ELF-1 (cell line): ENCODE data around the gene MTHFD2L.

ENCODE experiments used
- DNase-seq: peaks from one replicate; pipeline ENCODE4 v3.0.0-alpha.2; 2016; ENCODE audit warnings: low read depth, low spot score

MTHFD2L gene

DNA sequence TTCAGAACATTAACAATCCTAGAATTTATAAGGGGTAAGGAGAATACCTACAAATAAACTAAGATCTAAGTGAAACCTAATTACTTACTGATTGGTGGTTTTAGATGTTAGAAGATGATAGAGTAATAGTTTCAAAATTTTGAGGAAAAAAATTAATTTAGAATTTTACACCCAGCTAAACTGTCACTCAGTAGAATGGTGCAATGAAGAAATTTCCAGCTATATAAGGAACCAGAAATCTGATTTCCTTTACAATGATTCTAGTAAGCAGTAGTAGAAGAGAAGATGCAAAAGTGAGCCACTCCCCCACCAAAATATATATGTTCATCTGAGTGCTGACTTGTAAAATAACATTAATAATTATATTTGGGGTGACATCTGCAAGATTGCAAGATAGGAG lies 95.0 kb downstream of the MTHFD2L start:
- DNase-seq: no peak

DNA sequence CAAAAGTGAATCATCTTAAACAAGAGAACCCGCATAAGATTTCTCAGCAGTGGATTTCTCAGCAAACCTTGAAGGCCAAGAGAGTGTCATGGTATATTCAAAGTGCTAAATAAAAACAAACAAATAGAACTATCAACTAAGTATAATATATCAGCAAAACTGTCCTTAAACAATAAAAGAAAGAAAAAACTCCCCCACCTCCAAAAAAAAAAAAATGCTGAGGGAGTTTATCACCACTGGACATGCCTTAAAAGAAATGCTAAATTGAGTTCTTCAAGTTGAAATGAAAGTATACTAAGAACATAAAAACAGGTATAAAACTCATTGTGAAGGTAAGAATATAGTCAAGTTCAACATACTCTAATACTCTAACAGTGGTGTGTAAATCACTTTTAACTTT lies 96.5 kb downstream of the MTHFD2L start:
- no peak for DNase-seq

DNA sequence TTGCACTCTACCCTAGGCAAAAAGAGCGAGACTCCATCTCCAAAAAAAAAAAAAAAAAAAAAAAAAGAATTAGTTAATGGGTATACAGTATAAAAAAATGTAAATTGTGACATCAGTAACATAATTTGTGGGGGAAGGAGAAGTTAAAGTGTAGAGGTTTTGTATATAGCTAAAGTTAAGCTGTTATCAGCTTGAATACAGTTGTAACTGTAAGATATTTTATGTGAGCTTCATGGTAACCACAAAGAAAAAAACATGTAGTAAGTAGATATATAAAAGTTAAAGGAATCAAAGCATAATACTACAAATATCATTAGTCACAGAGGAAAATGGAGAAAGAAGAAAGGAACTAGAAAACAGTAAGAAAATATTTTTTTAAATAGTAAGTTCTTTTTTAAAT lies 97.2 kb downstream of the MTHFD2L start:
- no peak for DNase-seq

DNA sequence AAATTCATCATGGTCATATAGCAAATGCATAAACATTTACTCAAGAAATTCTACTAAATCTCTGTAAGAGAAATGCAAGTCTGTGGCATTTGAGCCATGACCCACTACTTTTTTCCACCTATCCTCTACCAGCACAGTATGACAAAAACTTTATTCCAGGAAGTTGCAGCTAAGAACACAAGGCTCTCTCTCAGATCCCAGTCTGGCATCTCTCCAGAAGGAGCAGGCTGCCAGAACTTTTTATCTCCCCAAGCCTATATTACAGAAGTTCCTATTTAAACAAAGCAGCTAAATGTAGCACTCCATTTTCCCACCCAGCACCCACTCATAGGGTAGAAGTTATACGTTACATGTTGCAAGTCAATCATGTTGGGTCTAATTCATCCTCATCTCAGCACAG lies 101.0 kb downstream of the MTHFD2L start:
- no peak for DNase-seq

DNA sequence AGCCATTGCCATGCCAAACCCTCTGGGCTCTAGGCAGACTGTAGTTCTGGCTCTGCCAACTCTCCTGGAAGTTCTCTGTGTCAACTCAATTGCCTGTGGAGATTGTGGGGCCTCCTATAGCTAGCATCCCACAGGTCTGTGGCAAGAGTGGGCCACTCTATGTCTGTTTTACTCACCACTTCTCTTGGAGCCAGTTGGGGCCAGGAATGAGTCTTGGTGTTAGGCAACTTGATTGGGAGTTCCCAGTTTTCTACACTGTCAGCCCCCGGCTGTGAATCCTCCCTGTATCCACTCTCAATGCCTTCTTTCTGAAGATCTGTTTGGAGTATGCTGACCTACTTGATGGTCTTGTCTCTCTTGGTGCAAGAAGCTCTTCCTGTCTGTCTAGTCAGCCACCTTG lies 102.1 kb downstream of the MTHFD2L start:
- no peak for DNase-seq

DNA sequence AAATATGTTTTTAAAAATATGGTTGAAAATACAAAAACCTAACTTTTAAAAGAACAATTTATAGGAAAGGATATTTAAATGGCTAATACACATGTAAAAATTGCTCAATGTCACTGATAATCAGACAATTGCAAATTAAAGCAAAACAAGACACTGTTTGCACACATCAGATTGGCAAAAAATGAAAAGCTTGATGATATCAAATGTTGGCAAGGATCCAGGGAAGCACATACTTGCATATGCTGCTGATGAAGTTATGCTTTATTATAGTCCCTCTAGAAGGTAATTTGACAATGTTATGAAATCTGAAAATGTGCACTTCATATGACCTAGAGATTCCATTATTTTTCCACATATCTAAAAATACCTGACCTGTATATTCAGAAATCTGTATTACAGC lies 104.6 kb downstream of the MTHFD2L start:
- DNase-seq: no peak

DNA sequence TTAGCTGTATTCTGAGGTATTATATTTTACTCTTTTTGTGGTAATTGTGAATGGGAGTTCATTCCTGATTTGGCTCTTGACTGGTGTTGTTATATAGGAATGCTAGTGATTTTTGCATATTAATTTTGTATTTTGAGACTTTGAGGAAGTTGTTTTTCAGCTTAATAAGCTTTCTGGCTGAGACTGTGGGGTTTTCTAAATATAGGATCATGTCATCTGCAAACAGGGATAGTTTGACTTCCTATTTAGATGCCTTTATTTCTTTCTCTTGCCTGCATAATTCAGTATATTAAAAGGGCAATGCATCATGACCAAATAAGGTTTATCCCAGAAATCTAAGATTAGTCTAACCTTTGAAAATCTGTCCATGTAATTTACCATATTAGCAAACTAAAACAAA lies 105.6 kb downstream of the MTHFD2L start:
- DNase-seq: no peak

DNA sequence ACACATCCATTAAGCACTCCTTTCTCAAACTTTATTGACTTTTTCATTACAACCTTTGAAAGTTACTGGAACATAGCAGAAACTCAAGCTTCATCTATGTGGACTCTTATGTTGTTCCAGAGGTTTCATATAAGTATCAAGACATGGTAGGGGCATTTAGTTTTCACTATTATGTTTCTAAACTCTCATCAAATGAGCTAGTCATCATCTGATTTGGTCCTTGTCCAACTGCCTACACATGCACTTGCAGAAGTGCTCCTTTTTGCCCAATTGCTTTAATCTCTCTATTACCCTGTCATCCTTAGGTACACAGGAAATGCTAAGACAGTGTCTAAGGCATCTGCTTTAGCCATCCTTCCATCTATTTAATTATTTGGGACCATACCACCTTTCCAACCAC lies 108.2 kb downstream of the MTHFD2L start:
- no peak for DNase-seq

DNA sequence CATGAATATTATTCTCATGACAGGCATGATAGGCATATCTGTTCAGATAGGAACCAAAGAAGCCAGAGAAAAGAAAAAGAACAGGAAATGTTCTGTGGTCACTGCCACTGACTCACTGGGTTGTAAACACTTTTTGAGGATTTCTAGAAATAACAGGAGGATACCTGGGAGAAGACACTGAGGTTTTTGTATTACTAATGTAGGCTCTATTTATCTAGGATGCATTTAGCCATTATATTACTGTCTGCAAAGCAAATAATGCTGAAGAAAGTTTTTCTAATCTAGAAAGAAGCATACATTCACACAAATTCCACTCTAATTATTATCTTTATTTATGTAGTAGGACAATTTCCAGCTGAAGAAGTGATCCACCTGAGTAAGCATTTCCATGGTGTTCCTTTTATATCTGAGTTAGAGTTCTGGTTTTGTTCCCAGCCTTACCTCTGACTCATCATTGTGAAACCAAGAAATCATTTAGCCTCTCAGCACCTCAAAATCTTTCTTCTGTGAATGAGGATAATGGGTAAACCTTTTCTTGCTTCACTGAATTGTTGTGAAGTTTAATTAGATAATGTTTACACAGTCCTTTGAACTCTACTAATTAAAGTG lies 110.2 kb downstream of the MTHFD2L start:
- DNase-seq: no peak

DNA sequence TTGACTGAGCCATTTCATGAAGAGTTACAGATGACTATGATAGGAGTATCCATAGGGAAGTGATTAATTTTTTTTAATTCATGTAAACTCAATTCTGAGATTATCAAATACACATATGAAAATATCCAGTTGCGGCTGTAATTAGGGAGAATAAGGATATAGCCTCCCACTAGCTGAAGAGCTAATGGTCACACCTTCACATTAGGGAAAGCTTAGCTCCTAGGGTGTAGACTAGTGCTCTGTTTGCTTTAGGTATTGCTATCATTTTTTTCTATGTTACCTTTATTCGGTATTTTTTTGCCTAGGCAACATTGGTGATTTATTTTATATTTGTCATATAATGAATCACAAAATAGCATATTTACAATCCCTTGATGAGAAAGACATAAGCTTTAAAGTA lies 110.7 kb downstream of the MTHFD2L start:
- no peak for DNase-seq

DNA sequence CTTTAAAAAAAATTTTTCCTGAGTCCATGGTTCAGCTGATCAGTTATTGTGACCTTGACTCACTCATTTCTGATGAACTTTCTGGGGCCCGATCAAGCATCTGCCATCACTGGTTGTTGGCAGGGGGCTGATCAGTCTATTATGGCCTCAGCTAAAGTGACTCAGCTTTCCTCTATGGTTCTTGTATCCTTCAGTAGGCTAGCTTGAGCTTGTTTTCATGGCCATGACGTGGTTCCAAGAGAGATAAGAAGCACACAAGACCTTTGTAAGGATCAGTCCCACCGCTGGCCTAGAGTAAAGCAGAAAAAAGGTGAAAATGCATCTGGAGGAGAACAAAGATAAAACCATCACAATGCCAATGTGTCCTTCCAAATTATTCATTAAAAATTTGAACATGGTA lies 120.6 kb downstream of the MTHFD2L start:
- DNase-seq: no peak

DNA sequence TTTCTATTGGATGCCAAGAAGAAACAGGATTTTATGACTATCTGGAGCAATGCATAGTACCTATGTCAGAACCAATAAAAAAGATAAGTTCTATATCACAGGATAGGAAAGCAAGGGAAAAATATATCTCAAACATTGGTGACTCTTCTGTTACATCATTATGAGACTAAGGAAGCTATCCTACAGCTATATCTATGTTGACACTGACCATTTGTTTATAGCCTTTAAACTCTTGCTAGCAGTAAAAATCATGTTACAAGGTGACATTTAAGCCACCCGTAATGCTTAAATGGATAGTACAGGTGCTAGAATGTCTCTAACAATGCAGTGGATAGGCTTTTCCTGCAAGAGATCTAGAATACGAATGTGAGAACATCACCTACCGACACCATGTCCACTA lies 121.8 kb downstream of the MTHFD2L start:
- no peak for DNase-seq

DNA sequence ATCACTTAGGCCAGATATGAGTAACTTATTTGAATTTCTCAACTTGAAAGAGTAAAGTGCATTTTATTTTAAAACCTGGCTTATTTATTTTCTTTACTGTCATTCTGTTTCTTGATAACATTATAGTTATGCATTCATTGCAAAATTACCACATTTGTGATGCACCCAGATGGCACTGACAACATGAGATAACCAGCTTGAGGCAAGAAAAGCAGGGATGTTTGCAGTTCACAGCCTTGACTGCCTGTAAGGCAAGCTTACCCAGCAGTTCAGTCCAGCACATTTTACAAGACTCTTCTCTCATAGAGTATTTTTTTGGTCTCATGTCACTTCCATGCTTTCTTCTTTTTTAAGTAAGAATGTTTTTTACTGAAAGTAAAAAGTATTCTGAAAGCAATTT lies 125.0 kb downstream of the MTHFD2L start:
- DNase-seq: no peak

DNA sequence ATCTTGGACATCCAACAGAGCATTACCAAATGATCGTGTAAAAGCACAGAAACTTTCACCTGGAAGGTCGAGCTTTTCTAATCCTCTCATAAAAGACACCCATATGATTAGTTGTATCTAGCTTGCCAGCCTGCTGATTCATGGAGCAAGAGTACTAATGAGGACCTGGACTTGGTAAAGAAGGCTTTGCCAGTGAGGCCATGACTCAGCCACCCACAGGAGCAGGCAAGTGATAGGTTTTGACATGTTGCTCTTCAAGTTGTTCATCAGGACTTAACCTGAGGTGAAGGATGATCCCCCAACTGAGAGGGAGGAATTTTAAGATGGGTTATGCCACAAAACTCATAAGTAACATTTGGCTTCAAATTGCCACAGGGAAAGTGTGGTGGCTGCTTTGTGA lies 125.7 kb downstream of the MTHFD2L start:
- no peak for DNase-seq

DNA sequence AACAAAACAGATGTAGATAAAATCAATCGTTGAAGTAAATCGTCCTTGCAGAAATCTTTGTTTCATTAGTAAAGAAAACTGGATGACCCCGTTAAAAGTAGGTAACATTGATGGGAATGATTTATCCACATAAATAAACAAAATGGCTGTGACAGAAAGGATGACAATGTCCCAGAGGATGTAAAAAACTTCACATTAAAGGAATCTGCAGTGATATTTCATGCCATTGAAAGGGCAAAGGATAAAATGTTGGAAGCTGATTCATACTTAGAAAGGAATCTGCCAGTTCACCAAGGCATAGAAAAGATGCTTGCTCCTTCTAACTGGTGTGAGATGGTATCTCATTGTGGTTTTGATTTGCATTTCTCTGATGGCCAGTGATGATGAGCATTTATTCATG lies 126.1 kb downstream of the MTHFD2L start:
- no peak for DNase-seq

DNA sequence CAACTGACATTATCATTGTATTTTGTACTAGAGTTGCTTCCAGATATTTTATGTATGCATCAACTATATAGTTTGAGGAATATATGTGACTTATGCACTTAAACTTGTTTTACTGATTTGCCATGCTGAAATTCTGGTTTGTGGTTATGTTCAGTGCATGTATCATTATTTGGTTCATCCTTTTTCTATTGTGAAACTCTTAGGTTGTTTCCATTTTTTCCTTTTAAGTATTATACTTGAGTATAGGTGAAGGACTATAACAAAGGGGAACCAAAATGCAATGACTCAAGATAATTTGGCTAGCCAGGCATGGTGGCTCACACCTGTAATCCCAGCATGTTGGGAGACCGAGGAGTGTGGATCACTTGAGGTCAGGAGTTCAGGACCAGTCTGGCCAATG lies 129.2 kb downstream of the MTHFD2L start:
- no peak for DNase-seq

DNA sequence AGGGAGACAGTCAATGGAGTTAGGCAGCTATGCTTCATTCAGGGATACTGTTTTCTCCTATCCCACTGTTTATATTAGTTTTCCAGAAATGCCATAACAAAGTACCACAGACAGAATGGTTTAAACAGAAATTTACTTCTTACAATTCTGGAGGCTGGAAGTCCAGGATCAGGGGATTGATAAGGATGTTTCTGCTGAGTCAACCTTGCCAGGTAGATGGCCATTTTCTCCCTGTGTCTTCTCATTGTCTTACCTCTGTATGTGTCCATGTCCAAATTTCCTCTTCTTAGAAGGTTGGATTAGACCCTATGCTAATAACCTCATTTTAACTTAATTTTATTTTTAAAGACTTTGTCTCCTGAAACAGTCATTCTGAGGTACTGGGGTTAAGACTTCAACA lies 129.9 kb downstream of the MTHFD2L start:
- DNase-seq: no peak

DNA sequence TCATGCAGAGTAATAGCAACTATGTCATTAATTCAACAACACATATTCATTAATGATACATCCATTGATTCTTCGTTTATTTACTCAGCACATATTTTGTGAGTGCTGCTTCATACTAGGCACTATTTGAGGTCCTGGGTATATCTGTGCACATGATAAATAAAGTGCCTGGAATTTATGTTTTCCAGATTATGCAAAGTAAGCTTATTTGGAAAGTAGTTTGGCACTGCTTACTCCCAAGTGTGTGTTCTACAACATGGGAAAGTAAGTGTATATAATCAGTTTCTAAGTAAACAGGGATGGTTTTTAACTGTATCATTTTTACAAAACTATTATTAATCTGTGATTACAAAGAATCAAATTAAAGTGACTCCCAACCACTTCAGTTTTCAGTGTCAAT lies 133.6 kb downstream of the MTHFD2L start:
- no peak for DNase-seq

DNA sequence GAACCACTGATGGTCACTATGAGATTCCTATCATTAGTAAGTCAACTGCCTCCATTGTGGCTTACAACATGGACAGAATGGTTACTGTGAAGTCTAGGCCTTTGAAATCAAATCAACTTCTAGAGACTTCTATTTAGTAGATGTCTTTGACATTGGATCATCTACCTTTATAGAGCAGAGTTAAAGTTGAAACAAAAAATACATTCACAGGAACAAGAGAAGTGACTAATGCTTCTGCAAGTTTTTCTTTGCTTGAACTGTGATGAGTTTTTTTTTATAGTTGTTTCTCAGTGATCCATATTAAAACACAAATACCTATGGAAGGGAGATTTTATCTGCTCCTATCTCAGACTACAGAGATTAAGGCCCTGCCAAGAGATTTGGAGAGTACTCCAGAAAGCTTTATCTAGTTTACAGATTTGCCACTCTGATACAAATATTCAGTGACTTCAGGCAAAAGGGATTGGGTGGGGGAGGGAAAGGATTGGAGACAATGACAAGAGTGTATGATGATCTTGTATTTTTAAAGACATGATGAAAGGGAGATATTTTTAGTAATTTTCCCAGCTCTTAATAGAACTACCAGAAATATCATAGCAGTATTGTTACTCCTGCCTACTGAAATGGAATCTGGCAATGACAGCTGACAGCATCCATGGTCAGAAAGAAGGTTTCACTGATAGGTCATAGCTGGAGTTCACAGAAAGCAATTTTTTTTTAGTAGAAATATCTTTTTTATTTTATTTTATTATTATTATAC lies 134.4 kb downstream of the MTHFD2L start:
- no peak for DNase-seq

DNA sequence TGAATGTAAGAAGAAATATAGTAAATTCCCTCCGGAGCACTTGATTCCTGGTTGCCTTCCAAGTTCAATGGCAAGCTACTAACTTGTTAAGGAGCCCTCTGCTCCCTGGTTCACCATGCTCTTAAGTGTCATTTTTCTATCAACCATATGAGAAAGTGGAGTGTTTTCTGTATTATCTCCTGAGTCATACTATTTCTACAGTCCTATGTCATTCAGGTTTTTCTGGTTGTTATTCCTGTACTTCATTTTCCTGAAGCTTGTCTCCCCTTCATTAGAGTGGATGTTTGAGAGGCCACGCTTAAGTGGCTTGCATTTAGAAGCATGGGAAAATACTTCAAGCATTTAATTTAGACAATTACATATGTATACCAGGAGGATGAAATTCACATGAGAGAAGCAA lies 135.6 kb downstream of the MTHFD2L start:
- no peak for DNase-seq

DNA sequence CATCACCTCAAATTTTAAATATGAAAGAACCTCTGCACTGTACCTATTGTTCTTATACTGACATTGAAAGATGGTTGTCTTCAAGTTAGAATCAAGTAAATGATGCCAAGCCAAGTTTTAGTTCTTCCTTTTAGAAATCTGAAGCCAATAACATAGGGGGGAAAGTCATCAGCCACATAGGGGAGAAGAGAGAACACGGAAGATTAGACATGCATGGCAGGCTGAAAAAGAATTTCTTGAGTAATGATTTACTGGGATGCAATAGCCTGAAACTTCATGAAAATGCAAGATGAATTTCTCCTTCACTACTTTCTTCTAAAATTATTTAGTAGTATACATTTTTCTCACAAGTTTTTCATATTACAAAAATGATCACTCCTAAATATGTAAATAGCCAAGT lies 136.8 kb downstream of the MTHFD2L start:
- no peak for DNase-seq

DNA sequence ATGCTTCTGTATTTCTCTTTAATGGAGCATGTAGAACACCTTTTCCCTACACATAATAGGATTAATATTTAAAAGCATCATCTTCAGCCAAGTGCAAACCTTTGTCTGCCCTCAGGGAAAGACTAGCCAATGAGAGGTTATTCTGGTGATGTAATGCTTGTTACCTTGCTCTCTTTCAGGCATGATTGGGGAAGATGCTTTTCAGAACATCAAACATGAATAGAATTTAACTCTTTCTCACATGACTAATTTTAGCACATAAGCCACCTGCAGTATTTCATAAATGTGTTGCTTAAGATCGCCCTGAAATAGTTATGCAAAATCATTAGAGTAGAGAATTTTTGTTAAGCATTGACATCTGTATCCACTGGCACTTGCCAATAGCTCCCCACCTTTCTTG lies 139.6 kb downstream of the MTHFD2L start:
- DNase-seq: no peak

DNA sequence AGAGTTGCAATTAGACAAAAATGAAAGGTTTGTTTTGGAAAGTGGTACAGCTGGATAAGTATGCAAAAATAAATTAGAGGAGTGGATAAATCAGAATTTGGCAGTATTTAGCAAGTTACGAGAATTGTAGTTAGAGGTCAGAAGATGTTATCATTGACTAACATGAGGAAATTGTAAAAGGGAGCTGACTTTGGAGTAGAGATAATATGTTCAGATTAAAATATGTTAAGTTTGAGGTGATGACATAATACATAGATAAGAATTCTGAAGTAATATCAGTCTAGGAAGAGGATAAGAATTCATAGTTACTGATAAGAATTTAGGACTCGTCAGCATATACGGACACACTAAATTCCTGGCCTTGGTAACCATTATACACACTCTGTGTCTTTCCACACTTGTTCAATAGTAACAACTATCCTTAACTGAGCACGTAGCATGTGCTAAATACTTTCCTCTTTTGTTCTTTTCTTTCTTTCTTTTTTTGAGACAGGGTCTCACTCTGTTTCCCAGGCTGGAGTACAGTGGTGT lies 146.2 kb downstream of the MTHFD2L start:
- no peak for DNase-seq

DNA sequence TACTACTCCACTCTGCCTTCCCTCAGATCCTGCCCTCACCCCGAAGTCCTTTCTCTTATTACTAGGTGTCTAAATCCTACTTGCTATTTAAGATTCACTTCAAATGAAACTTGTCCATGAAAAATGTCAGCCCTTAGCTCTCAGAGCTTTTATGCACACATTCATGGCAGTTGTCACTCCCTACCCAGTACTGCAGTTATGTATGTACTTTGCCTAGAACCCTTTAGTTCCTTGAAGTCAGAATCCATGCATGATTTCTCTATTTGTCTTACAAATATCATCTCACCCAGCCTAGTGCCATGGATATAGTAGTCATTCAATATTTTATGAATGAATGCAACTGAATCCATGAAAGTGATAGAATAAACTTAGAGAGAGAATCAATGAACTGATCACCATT lies 147.1 kb downstream of the MTHFD2L start:
- no peak for DNase-seq
